Suprapubic skin (tissue), 4 donors: Measurements from ENCODE around the gene GPR176. TPM values are rescaled to one million over a fixed set of nuclear protein-coding genes. Genes with fewer than 3 reads are reported as not detected.
"Not testable (repeated sequence)": the region's sequence is repeated elsewhere in the genome, so short reads cannot be mapped to it uniquely, and the experiment has no call there.

Experiments used
- DNase-seq, 2 donors: peaks; one replicate each; pipeline ENCODE4 v3.0.0-alpha.2; 2019; ENCODE audit warnings: low spot score in 2 of 2
- H3K27ac ChIP-seq: fragments of 200-600 bp; sonication (generic); one replicate; pipeline ENCODE4 v1.5.1; 2019
- H3K27me3 ChIP-seq: fragments of 200-600 bp; sonication (generic); one replicate; pipeline ENCODE4 v1.5.1; 2019
- H3K36me3 ChIP-seq: fragments of 200-600 bp; sonication (generic); one replicate; pipeline ENCODE4 v1.5.1; 2019
- H3K4me1 ChIP-seq: fragments of 200-600 bp; sonication (generic); one replicate; pipeline ENCODE4 v1.5.1; 2019
- H3K4me3 ChIP-seq: fragments of 200-600 bp; sonication (generic); one replicate; pipeline ENCODE4 v1.5.1; 2019; ENCODE audit warnings: mild to moderate bottlenecking
- H3K9me3 ChIP-seq: fragments of 200-600 bp; sonication (generic); one replicate; pipeline ENCODE4 v1.5.1; 2019
- EP300 ChIP-seq: sonication (generic); formaldehyde crosslinking; IDR thresholded peaks from one replicate; pipeline ENCODE4 v1.6.1; 2017; ENCODE audit warnings: antibody characterized with exemption
- POLR2A ChIP-seq, 2 donors: fragments of 450-650 bp; IDR thresholded peaks; one replicate each; pipeline ENCODE4 v1.6.1; 2017; ENCODE audit warnings: antibody characterized with exemption in 2 of 2, mild to moderate bottlenecking in 2 of 2, moderate library complexity in 2 of 2
- POLR2AphosphoS5 ChIP-seq, 3 donors: sonication (generic); formaldehyde crosslinking; IDR thresholded peaks; one replicate each; pipeline ENCODE4 v1.6.1; 2017; ENCODE audit warnings: antibody characterized with exemption in 3 of 3
- WGBS: methylation state at CpG from one replicate; pipeline ENCODE4 v1.1.5; 2018; 5-methylcytosine and 5-hydroxymethylcytosine counted together
- total RNA-seq, 4 donors: library from RNA; depleted of rRNA; stranded (reverse); fragments of >200 nt; gene quantifications; one replicate each; pipeline ENCODE4 v1.1.0, GENCODE V29; 2016
- TF ChIP-seq, protein P1 (sequence below), 2 donors: fragments of 200-600 bp in 1 of 2; fragments of 450-650 bp in 1 of 2; sonication (generic) in 1 of 2; IDR thresholded peaks; one replicate each; pipeline ENCODE4 v1.5.1; 2016 to 2019; ENCODE audit warnings: antibody characterized with exemption in 2 of 2, mild to moderate bottlenecking in 1 of 2, moderate library complexity in 1 of 2

Gene GPR176
- total RNA-seq, 4 donors from 2014 or later: 1.3 to 4.2 (median 2.1) TPM

DNA sequence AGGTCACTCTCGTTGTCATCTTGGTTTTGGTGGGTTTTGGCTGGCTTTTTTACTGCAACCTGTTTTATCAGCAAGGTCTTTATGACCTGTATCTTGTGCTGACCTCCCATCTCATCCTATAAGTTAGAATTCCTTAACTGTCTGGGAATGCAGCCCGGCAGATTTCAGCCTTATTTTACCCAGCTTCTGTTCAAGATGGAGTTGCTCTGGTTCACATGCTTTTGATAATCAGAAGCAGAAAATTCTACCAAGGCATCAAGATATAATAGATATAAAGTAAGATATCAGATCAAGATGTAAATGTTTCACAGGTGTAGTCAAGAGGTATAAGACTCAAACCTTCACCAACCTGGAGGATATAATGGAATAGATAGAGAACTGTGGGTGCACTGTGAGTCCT is 16.0 kb downstream of the GPR176 start:
- no peak overlapping the region for H3K27ac ChIP-seq
- no peak overlapping the region for H3K4me3 ChIP-seq
- no peak for DNase-seq
- no peaks in the 10 kb centered on the region for H3K36me3 ChIP-seq
- no peaks in the 10 kb centered on the region for H3K27me3 ChIP-seq
- no peaks in the 10 kb centered on the region for H3K4me1 ChIP-seq
- WGBS: 93% methylated on average over 2 of the region's 2 CpGs
- no peaks in the 10 kb centered on the region for H3K9me3 ChIP-seq
- TF ChIP-seq POLR2A (IDR thresholded peaks at IDR 0.05) (no peak), POLR2AphosphoS5 (IDR thresholded peaks at IDR 0.05) (no peak), EP300 (no peak)
- TF ChIP-seq, protein P1, sequence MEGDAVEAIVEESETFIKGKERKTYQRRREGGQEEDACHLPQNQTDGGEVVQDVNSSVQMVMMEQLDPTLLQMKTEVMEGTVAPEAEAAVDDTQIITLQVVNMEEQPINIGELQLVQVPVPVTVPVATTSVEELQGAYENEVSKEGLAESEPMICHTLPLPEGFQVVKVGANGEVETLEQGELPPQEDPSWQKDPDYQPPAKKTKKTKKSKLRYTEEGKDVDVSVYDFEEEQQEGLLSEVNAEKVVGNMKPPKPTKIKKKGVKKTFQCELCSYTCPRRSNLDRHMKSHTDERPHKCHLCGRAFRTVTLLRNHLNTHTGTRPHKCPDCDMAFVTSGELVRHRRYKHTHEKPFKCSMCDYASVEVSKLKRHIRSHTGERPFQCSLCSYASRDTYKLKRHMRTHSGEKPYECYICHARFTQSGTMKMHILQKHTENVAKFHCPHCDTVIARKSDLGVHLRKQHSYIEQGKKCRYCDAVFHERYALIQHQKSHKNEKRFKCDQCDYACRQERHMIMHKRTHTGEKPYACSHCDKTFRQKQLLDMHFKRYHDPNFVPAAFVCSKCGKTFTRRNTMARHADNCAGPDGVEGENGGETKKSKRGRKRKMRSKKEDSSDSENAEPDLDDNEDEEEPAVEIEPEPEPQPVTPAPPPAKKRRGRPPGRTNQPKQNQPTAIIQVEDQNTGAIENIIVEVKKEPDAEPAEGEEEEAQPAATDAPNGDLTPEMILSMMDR (IDR thresholded peaks at IDR 0.05): no peak

DNA sequence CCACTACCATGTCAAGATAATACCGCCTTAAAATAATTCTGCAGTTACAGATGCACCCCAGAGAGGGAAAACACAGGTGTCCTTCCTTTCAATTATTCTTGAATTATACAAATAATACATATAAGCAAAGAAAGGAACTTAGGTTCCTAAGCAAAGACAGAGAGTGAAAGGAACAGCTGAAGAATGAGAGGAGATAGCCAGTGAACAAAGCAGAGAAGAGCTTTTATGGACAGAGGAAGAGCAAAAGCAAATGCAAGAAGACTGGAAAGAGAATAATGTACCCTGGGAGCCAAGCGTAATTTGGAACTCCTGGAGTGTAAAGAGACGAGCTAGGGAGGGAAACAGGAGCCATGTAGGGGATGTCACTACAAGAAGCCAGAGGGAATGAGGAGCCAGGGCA is 21.7 kb downstream of the GPR176 start:
- Histone ChIP-seq H3K27ac (no peak overlapping the region), H3K36me3 (no peaks in the 10 kb centered on the region), H3K9me3 (no peaks in the 10 kb centered on the region), H3K4me3 (no peak overlapping the region), H3K4me1 (no peaks in the 10 kb centered on the region), H3K27me3 (no peaks in the 10 kb centered on the region)
- DNase-seq: no peak
- TF ChIP-seq EP300 (no peak), POLR2A (IDR thresholded peaks at IDR 0.05) (no peak), POLR2AphosphoS5 (IDR thresholded peaks at IDR 0.05) (no peak)
- TF ChIP-seq, protein P1 (IDR thresholded peaks at IDR 0.05): no peak
- 90% methylated on average over 3 of the region's 3 CpGs for WGBS

DNA sequence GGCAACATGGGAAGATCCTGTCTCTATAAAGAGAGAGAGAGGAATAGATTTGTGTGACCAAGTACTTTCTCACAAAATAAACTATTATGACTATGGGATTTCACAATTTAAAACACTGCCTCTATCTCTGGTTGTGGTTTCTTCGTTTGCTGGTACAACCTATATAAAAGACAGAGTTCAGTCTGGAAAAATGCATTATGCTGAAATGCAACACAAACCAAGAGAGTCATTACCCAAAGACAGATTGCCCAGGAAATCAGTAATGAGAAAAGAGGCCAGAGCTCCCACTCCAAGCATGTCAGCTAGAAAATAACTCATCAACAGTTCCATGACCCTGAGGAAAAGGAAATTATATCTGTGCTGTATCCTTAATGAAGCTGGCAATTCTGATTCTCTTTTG is 23.2 kb downstream of the GPR176 start:
- no peaks in the 10 kb centered on the region for H3K36me3 ChIP-seq
- H3K4me3 ChIP-seq: no peak overlapping the region
- H3K27me3 ChIP-seq: no peaks in the 10 kb centered on the region
- H3K9me3 ChIP-seq: no peaks in the 10 kb centered on the region
- no peak for DNase-seq
- H3K27ac ChIP-seq: no peak overlapping the region
- H3K4me1 ChIP-seq: no peaks in the 10 kb centered on the region
- no peak for TF ChIP-seq POLR2AphosphoS5 (IDR thresholded peaks at IDR 0.05)
- TF ChIP-seq, protein P1 (IDR thresholded peaks at IDR 0.05): no peak
- TF ChIP-seq POLR2A (IDR thresholded peaks at IDR 0.05): no peak
- no peak for TF ChIP-seq EP300
- 80% methylated on average over 1 of the region's 1 CpG for WGBS

DNA sequence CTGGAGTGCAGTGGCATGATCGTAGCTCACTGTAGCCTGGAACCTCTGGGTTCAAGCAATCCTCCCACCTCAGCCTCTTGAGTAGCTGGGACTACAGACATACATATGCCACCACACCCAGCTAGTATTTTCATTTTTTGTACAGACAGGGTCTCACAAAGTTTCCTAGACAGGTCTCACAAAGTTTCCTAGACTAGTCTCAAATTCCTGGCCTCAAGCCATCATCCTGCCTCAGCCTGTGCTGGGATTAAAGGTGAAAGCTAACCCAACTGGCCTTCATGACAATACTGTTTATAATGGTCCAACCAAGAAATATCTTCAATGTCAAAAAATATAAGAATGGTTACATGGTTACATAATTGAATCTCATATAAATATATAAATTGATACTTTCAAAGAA is 24.0 kb downstream of the GPR176 start:
- Histone ChIP-seq H3K27ac (no peak overlapping the region), H3K36me3 (no peaks in the 10 kb centered on the region), H3K4me3 (no peak overlapping the region), H3K9me3 (no peaks in the 10 kb centered on the region), H3K27me3 (no peaks in the 10 kb centered on the region), H3K4me1 (no peaks in the 10 kb centered on the region)
- DNase-seq: no peak
- WGBS: 100% methylated on average over 1 of the region's 1 CpG
- TF ChIP-seq POLR2A (IDR thresholded peaks at IDR 0.05): no peak
- TF ChIP-seq EP300: no peak
- TF ChIP-seq, protein P1 (IDR thresholded peaks at IDR 0.05): no peak
- no peak for TF ChIP-seq POLR2AphosphoS5 (IDR thresholded peaks at IDR 0.05)

DNA sequence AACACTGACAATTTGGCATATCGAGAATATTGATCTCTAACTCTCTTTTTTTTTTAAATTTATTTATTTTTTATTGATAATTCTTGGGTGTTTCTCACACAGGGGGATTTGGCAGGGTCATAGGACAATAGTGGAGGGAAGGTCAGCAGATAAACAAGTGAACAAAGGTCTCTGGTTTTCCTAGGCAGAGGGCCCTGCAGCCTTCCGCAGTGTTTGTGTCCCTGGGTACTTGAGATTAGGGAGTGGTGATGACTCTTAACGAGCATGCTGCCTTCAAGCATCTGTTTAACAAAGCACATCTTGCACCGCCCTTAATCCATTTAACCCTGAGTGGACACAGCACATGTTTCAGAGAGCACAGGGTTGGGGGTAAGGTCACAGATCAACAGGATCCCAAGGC is 27.0 kb downstream of the GPR176 start:
- H3K27me3 ChIP-seq, DNase-seq, H3K4me3 ChIP-seq, H3K4me1 ChIP-seq, H3K36me3 ChIP-seq, H3K27ac ChIP-seq, H3K9me3 ChIP-seq: not testable (repeated sequence)
- 69% methylated on average over 3 of the region's 4 CpGs for WGBS

DNA sequence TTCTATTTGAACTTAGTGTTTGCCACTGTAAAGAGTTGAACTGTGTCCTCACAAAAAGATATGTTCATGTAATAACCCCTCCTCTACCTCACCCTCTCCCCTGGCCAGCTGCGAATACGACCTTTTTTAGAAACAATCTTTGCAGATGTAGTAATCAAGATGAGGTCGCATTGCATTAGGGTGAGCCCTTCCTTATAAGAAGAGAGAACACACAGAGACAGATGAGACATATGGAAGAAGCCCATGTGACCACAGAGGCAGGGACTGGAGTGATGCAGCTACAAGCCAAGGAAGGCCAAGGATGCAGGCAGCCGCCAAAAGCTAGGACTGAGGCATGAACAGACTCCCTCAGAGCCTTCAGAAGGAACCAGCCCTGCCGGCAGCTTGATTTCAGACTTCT is 27.6 kb downstream of the GPR176 start:
- 92% methylated on average over 5 of the region's 5 CpGs for WGBS
- TF ChIP-seq POLR2AphosphoS5 (IDR thresholded peaks at IDR 0.05) (no peak), EP300 (no peak), POLR2A (IDR thresholded peaks at IDR 0.05) (no peak)
- TF ChIP-seq, protein P1 (IDR thresholded peaks at IDR 0.05): no peak
- H3K4me3 ChIP-seq: no peak overlapping the region
- H3K27ac ChIP-seq: no peak overlapping the region
- no peaks in the 10 kb centered on the region for H3K27me3 ChIP-seq
- H3K4me1 ChIP-seq: no peaks in the 10 kb centered on the region
- DNase-seq: no peak
- H3K9me3 ChIP-seq: no peaks in the 10 kb centered on the region
- H3K36me3 ChIP-seq: no peaks in the 10 kb centered on the region
